ENCODE data around the gene GOT2. TPM values are rescaled to one million over a fixed set of nuclear protein-coding genes. Genes with fewer than 3 reads are reported as not detected.

Gene GOT2
- total RNA-seq, 4 donors from 2014 or later, result 47.5 to 63.6 (median 57.6) TPM

GRCh38 chr16:58685084-58685449 lies 49.0 kb downstream of the GOT2 start:
- 81 to 84% methylated on average over 6 of the region's 6 CpGs for WGBS, 2 donors
- intact Hi-C loops (cut with DNase I; ENCODE audit: low total_unique reads), result no loop called here
- TF ChIP-seq CTCF (IDR thresholded peaks at IDR 0.05), result no peak
- no peak for TF ChIP-seq POLR2A (IDR thresholded peaks at IDR 0.05)
- DNase-seq (ENCODE audit: low spot score in 2 of 2), result no peak
- H3K4me3 ChIP-seq (ENCODE audit: low read depth, poor library complexity, severe bottlenecking), result no peak overlapping the region

- WGBS, 2 donors, result 6 to 7% methylated on average over 25 to 27 of the region's 41 CpGs
- intact Hi-C loops (cut with DNase I; ENCODE audit: low total_unique reads), result no loop called here
These were observed 49.6 kb downstream of the GOT2 start, which contains the start of gene SLC38A7 for GRCh38 chr16:58684354-58685083. TSS of gene SLC38A7 (minus strand) at chr16:58684770. CDS start at chr16:58680126, 4,644 bp downstream.

GRCh38 chr16:58684001-58684353 lies 50.1 kb downstream of the GOT2 start:
- TF ChIP-seq CTCF (IDR thresholded peaks at IDR 0.05) (no peak), POLR2A (IDR thresholded peaks at IDR 0.05) (no peak)
- 14 to 17% methylated on average over 3 of the region's 3 CpGs for WGBS, 2 donors
- H3K4me3 ChIP-seq (ENCODE audit: low read depth, poor library complexity, severe bottlenecking), result peak overlapping the region; percentile 57
- no peak for DNase-seq (ENCODE audit: low spot score in 2 of 2)
- intact Hi-C loops (cut with DNase I; ENCODE audit: low total_unique reads), result no loop called here

More at GRCh38 chr16:58684354-58685083, 49.6 kb downstream of the GOT2 start, which contains the start of gene SLC38A7:
- TF ChIP-seq POLR2A (IDR thresholded peaks at IDR 0.05) (no peak), CTCF (IDR thresholded peaks at IDR 0.05) (no peak)
- peak within 1 kb of the TSS; percentile 57 for H3K4me3 ChIP-seq (ENCODE audit: low read depth, poor library complexity, severe bottlenecking)
- peak; percentile 88 to 97 for DNase-seq (ENCODE audit: low spot score in 2 of 2)

- no peak for DNase-seq (ENCODE audit: low spot score in 2 of 2)
- H3K4me3 ChIP-seq (ENCODE audit: low read depth, poor library complexity, severe bottlenecking), result no peak overlapping the region
- WGBS, 2 donors, result 92 to 94% methylated on average over 9 to 12 of the region's 16 CpGs
- no peak for TF ChIP-seq CTCF (IDR thresholded peaks at IDR 0.05)
- TF ChIP-seq POLR2A (IDR thresholded peaks at IDR 0.05), result no peak
- intact Hi-C loops (cut with DNase I; ENCODE audit: low total_unique reads), result no loop called here
These were observed 54.4 kb downstream of the GOT2 start for GRCh38 chr16:58679763-58680162.

- intact Hi-C loops (cut with DNase I; ENCODE audit: low total_unique reads), result no loop called here
- TF ChIP-seq POLR2A (IDR thresholded peaks at IDR 0.05) (no peak), CTCF (IDR thresholded peaks at IDR 0.05) (no peak)
- no peak for DNase-seq (ENCODE audit: low spot score in 2 of 2)
- 55 to 65% methylated on average over 3 of the region's 3 CpGs for WGBS, 2 donors
- H3K4me3 ChIP-seq (ENCODE audit: low read depth, poor library complexity, severe bottlenecking), result no peak overlapping the region
These were observed 55.4 kb downstream of the GOT2 start for GRCh38 chr16:58678716-58679115.

GRCh38 chr16:58678269-58678668 lies 55.8 kb downstream of the GOT2 start:
- intact Hi-C loops (cut with DNase I; ENCODE audit: low total_unique reads), result no loop called here
- H3K4me3 ChIP-seq (ENCODE audit: low read depth, poor library complexity, severe bottlenecking), result no peak overlapping the region
- WGBS, 2 donors, result 89 to 98% methylated on average over 4 of the region's 4 CpGs
- no peak for DNase-seq (ENCODE audit: low spot score in 2 of 2)
- TF ChIP-seq POLR2A (IDR thresholded peaks at IDR 0.05) (no peak), CTCF (IDR thresholded peaks at IDR 0.05) (no peak)

All from lower leg skin (tissue), 4 donors.